ENCODE measurements around the gene CPNE5.

The CPNE5 gene

DNA sequence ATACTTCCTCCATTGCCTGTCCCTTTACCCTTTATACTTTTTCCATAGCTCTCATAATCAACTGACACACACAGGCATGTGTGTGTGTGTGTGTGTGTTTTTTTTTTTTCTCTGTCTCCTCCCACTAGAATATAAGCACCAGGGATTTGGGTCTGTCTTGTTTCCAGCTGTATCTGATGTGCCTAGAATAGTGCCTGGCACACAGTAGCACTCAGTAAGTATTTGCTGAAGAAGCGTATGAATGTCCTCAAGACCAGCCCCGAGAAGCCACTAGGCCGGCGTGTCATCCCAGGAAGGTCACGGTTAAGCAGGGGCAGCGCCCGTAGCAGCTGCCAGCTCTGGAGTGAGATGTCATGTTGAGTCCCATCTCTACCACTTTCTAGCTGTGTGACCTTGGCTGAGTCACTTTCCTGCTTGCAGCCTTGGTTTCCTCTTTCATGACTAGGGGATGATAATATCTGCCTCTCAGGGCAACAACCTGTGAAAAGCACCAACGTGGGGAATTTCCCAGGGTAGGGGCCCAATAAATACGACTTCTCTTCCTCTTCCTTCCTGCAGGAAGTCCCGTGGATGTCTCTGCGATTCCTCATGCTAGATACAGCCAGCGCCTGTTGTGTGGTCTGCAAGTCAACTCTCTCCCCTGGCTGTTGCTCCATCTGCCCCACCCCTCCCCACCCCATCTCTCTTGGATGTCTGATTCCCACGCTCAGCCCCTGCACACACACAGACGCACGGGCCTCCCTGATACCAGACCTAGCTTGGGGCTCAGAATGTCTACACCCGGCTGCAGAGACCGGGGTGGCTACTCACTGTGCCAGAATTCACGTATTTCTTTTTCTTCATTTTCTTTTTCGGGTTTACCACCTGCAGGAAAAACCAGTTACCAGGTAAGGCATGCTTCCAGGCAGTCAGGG lies 83.6 kb downstream of the CPNE5 start:
- Histone ChIP-seq H3K4me1 (peaks cover 5% of the 10 kb centered on the region), H3K36me3 (no peaks in the 10 kb centered on the region), H3K27me3 (no peaks in the 10 kb centered on the region), H3K4me3 (ENCODE audit: low read depth, low read length) (no peak overlapping the region), H3K9me3 (no peaks in the 10 kb centered on the region)
- no peak for DNase-seq
- TF ChIP-seq, protein P1, sequence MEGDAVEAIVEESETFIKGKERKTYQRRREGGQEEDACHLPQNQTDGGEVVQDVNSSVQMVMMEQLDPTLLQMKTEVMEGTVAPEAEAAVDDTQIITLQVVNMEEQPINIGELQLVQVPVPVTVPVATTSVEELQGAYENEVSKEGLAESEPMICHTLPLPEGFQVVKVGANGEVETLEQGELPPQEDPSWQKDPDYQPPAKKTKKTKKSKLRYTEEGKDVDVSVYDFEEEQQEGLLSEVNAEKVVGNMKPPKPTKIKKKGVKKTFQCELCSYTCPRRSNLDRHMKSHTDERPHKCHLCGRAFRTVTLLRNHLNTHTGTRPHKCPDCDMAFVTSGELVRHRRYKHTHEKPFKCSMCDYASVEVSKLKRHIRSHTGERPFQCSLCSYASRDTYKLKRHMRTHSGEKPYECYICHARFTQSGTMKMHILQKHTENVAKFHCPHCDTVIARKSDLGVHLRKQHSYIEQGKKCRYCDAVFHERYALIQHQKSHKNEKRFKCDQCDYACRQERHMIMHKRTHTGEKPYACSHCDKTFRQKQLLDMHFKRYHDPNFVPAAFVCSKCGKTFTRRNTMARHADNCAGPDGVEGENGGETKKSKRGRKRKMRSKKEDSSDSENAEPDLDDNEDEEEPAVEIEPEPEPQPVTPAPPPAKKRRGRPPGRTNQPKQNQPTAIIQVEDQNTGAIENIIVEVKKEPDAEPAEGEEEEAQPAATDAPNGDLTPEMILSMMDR (IDR thresholded peaks at IDR 0.05; ENCODE audit: low read depth, low read length), result no peak

DNA sequence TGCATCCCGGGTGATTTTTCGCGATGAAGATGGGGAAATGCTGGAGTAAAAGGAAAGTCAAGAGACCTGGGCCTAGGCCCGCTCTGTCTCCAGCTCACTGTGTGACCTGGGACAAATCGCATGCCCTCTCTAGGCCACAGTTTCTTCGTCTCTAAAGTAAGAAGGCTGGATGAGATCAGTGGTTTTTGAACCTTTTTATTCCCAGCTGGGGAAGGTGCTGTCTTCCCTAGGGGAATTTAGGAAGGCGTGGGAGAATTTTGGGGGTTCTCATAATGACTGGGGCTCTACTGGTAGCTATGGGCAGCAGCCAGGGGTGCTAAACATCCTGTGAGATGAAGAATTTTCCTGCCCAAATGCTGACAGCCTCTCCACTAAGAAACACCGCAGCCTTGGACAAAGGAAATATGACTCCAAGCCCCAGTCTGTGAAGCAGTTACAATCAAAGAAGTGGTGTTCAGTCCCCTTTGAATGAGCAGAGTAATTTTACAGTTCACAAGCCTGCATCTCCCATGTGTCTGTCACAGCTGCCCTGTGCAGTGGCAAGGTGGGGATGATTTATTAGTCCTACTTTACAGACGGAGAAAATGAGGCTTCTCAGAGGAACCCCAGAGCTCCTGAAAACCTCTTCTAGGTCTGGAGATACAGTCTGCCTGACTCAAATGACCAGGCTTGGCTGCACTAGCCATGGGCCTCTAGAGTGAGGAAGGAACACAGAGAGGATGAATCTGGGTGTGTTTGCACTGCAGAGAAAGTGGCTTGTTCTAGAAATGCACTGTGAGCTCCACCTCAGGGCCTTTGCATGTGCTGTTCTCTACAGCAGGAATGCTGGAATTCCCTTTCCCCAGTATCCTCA lies 84.4 kb downstream of the CPNE5 start:
- Histone ChIP-seq H3K9me3 (no peaks in the 10 kb centered on the region), H3K4me3 (ENCODE audit: low read depth, low read length) (no peak overlapping the region), H3K36me3 (no peaks in the 10 kb centered on the region), H3K4me1 (peaks cover 5% of the 10 kb centered on the region), H3K27me3 (no peaks in the 10 kb centered on the region)
- DNase-seq, result no peak
- TF ChIP-seq, protein P1 (IDR thresholded peaks at IDR 0.05; ENCODE audit: low read depth, low read length), result no peak

DNA sequence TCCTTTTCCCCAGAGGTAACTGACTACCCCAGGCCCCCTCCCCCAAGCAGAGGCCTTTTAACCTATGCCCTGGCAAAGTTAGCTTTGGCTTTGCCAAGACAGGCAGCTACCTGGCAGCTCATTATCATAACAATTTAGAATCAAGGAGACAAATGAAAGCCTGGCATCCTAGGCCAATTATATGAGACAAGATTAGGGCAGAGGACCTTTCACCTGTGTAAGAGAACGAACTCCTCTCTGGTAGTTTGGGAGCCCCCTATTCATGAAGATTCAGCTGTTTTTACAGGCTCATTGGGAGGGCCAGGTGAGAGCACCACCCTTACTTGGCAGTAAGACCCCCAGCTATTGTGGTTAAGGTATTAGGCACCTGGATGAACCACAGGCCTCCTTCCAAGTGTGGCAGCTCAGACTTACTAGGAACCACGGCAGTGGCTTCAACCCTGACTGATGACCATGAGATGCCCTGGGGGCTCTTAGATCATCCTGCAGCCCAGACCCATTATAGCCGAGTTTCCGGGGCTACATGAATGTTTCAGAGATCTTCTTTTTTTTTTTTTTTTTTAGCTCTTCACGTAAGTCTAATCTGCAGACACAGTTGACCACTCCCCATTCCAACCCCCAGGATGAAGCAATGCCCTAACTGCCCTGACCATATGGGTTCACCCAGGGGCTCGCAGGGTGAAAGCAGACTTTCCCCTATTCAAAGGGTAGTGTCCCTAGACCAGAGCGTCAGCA lies 85.4 kb downstream of the CPNE5 start:
- no peak overlapping the region for H3K4me3 ChIP-seq (ENCODE audit: low read depth, low read length)
- DNase-seq, result peak; percentile 27
- no peaks in the 10 kb centered on the region for H3K9me3 ChIP-seq
- TF ChIP-seq, protein P1 (IDR thresholded peaks at IDR 0.05; ENCODE audit: low read depth, low read length), result no peak
- peaks cover 5% of the 10 kb centered on the region for H3K4me1 ChIP-seq
- H3K27me3 ChIP-seq, result no peaks in the 10 kb centered on the region
- no peaks in the 10 kb centered on the region for H3K36me3 ChIP-seq

DNA sequence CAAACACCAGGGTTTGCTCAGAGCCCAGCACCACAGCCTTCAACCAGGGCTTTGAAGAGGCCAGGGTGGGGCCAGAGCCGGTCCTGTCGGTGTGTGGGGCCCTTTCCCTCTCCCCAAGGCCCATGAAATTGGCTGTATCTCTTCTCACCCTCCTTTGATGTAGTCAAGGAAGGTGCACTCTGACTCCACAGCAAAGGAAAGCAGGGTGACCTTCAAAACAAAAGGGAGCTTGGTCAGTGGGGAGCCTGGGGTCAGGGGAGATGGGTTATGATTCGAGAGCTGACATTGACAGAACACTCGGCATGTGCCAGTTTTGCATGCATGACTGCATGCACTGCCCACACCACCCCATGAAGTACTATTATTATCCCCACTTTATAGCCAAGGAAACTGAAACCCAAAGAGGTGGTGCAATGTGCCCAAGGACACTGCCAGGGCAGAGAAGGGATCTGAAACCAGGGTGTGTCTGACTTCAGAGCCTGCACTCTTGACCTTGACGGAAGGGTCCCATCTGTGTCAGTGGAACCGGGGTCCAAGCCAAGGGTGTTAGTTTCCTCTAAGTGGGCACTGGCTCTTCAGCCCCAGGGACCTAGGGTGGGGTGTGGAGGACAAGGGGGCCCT lies 86.2 kb downstream of the CPNE5 start:
- DNase-seq, result no peak
- peaks cover 5% of the 10 kb centered on the region for H3K4me1 ChIP-seq
- no peaks in the 10 kb centered on the region for H3K36me3 ChIP-seq
- TF ChIP-seq, protein P1 (IDR thresholded peaks at IDR 0.05; ENCODE audit: low read depth, low read length), result no peak
- H3K27me3 ChIP-seq, result no peaks in the 10 kb centered on the region
- no peak overlapping the region for H3K4me3 ChIP-seq (ENCODE audit: low read depth, low read length)
- no peaks in the 10 kb centered on the region for H3K9me3 ChIP-seq

DNA sequence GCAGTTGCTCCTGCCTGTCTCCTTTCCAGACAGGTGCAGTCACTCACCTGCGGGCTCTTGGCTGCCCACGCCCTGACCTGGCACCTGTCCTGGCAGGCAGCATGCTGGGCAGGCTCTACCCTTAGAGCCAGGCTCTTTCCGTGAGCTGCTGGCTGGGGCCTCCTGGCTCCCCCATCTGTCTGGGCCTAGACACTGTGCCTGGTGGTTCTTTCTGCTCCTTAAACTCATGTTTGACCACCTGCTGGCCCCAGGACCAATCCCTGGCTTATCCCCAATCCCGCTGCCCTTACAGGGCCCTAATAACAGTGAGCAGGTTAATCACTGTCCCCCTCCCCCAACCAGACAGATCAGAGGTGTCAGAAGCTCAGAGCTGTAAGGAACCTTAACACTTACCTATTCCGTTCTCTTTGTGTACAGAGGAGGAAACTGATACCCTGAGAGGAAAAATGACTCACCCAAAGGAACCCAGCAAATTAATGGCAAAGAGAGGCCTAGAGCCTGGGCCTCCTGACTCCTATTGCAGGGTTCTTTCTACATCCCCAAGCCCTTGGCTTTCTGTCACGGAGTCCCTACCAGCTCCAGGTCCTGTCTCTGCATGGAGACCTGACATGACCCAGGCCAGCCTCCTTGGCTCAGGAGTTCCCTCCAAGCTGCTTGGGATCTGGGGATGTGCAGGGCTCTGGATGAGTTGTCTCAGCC lies 86.9 kb downstream of the CPNE5 start:
- TF ChIP-seq, protein P1 (IDR thresholded peaks at IDR 0.05; ENCODE audit: low read depth, low read length), result no peak
- Histone ChIP-seq H3K4me3 (ENCODE audit: low read depth, low read length) (no peak overlapping the region), H3K27me3 (no peaks in the 10 kb centered on the region), H3K4me1 (peaks cover 5% of the 10 kb centered on the region), H3K9me3 (no peaks in the 10 kb centered on the region), H3K36me3 (no peaks in the 10 kb centered on the region)
- no peak for DNase-seq
